Keratinocyte (primary cell): ENCODE results near the gene HPCAL1.

Experiments
- EZH2 ChIP-seq: IDR thresholded peaks from one replicate; pipeline ENCODE4 v1.6.1; 2012; ENCODE audit warnings: inconsistent platforms, mild to moderate bottlenecking, low read length, moderate library complexity
- TF ChIP-seq, protein P1 (sequence below), 3 experiments: IDR thresholded peaks in 1 of 3; conservative IDR thresholded peaks in 1 of 3; optimal IDR thresholded peaks in 1 of 3; 2 replicates in 2 of 3; 3 replicates in 1 of 3; pipeline versions ENCODE3 to v1.5.1; 2011; ENCODE audit warnings: low read length in 3 of 3, mild to moderate bottlenecking in 3 of 3, moderate library complexity in 2 of 3, control low read depth in 1 of 3, inconsistent platforms in 1 of 3; ENCODE audit not compliant: insufficient read depth in 2 of 3; ENCODE audit errors: extremely low read depth in 1 of 3

DNA sequence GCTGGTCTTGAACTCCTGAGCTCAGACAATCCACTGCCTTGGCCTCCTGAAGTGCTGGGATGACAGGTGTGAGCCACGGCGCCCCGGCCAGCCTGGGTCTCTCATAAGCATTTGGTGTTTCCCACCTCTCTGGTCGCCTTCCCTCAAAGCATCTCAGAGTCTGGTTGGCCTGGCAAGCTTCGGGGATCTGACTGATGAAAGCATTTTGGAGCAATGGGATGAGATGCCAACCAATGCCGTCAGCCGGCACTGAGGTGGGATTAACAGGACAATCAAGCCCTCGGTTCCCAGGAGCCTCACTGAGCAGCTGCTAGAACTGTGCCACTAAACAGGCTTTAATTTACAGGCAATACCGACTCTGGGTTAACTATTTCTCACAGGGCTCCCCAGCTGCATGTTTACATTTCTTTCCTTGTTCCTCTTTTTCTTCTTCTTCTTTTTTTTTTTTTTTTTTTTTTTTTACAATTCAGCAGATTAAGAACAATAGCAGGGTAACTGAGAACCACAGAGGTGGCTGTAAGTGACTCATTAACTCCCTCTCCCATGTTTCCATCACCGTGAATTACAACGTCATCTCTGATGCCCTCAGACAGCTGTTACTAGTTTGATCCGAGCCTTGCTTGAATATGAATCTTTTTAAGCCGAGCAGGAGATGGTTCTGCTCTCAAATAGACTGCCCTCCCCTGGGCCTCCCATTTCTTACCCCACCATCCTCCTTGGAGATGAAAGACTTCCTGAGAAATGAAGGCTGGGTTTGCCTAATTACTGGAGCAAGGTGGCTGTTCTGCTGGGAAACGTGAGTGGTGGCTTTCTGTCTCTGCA lies 107.5 kb downstream of the HPCAL1 start:
- TF ChIP-seq, protein P1, sequence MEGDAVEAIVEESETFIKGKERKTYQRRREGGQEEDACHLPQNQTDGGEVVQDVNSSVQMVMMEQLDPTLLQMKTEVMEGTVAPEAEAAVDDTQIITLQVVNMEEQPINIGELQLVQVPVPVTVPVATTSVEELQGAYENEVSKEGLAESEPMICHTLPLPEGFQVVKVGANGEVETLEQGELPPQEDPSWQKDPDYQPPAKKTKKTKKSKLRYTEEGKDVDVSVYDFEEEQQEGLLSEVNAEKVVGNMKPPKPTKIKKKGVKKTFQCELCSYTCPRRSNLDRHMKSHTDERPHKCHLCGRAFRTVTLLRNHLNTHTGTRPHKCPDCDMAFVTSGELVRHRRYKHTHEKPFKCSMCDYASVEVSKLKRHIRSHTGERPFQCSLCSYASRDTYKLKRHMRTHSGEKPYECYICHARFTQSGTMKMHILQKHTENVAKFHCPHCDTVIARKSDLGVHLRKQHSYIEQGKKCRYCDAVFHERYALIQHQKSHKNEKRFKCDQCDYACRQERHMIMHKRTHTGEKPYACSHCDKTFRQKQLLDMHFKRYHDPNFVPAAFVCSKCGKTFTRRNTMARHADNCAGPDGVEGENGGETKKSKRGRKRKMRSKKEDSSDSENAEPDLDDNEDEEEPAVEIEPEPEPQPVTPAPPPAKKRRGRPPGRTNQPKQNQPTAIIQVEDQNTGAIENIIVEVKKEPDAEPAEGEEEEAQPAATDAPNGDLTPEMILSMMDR (optimal IDR thresholded peaks at IDR 0.05 in 1 of 3, IDR thresholded peaks at IDR 0.05 in 1 of 3, conservative IDR thresholded peaks at IDR 0.05 in 1 of 3; ENCODE audit: extremely low read depth in 1 of 3, insufficient read depth in 2 of 3, low read length in 3 of 3) = no peak
- no peak for TF ChIP-seq EZH2
